Choroid plexus epithelial cell (primary cell): ENCODE results near the gene TBPL1.
A peak's percentile ranks its signal among the peaks of the same experiment; 100 is the strongest.

Experiments used
- DNase-seq: peaks from one replicate; pipeline ENCODE4 v3.0.0-alpha.2; 2010; ENCODE audit warnings: low read depth
- H3K4me3 ChIP-seq: 2 replicates; pipeline ENCODE4 v1.5.1; 2011; ENCODE audit warnings: low read depth, mild to moderate bottlenecking, control low read depth, low read length, moderate library complexity
- CTCF ChIP-seq: conservative IDR thresholded peaks from 2 replicates; pipeline ENCODE4 v1.5.1; 2011; ENCODE audit warnings: low read depth, mild to moderate bottlenecking, control low read depth, inconsistent platforms, low read length, moderate library complexity

TBPL1 gene

GRCh38 chr6:133985970-133986369 lies 32.9 kb downstream of the TBPL1 start:
- DNase-seq, result no peak
- H3K4me3 ChIP-seq, result no peak overlapping the region
- TF ChIP-seq CTCF, result no peak

DNA sequence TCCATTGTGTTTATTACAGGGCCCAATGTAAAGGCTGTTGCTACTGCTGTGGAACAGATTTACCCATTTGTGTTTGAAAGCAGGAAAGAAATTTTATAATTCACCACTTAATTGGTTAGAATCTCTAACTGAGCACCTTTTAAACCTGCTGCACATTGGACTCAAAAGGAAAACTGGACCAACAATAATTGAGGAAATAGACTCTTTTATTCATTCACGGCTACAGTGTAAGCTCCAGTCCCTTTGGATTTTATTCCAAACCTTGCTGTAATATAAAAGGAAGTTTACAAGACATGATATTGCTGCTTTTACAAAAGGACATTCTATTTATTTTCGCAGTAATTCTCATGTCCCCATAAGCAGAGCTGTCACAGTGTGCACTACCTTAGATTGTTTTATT lies 33.9 kb downstream of the TBPL1 start:
- no peak for TF ChIP-seq CTCF
- H3K4me3 ChIP-seq, result no peak overlapping the region
- DNase-seq, result no peak

DNA sequence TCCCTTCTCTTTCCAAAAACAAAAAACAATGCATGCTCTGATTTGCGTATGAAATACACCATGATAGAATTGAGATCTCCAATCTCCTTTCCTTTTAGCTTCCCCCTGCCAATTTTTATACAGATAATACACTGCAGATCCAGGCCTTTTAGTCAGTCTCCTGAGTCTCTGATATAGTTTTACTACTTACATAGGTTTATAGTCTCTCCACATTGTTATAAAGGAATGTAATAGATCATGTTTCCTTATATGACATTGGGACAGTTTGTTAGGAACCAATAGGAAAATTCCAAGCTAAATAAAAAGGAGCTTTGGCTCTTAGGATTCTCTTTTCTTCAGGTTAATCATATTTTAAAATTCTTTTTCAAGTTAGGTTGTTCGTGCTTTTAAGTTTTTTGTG lies 36.5 kb downstream of the TBPL1 start:
- no peak overlapping the region for H3K4me3 ChIP-seq
- no peak for DNase-seq
- no peak for TF ChIP-seq CTCF

GRCh38 chr6:133990321-133990720 lies 37.3 kb downstream of the TBPL1 start:
- H3K4me3 ChIP-seq, result no peak overlapping the region
- no peak for DNase-seq
- no peak for TF ChIP-seq CTCF

- TF ChIP-seq CTCF, result no peak
- no peak overlapping the region for H3K4me3 ChIP-seq
- peak; percentile 83 for DNase-seq
Observed at GRCh38 chr6:133991096-133991593, 38.1 kb downstream of the TBPL1 start.

- TF ChIP-seq CTCF, result no peak
- H3K4me3 ChIP-seq, result no peak overlapping the region
- DNase-seq, result peak; percentile 41
Observed at GRCh38 chr6:133992992-133993680, 40.1 kb downstream of the TBPL1 start.

DNA sequence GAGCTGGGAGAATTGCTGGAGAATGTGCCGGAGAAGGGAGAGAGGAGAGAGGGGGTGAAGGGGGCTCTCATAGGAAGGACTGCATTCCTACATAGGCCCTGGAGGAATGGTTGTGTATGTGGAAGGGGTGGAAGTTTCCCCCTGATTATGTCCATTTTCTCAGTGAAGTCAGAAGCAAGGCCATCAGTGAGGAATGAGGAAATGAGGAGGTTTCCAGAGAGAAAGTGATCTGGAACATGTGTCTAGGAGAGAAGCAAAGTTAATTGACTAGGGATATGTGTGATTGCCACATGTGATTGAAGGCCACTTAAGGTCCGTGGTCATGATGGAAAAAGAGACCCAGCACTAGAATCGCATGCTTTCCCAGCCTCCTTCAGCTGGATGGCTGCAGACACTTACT lies 42.3 kb downstream of the TBPL1 start:
- DNase-seq, result no peak
- H3K4me3 ChIP-seq, result no peak overlapping the region
- no peak for TF ChIP-seq CTCF
